Fibroblast of skin of right quadriceps (primary cell): ENCODE measurements around the gene LCE1D.

Experiments
- DNase-seq: peaks from one replicate; pipeline ENCODE4 v3.0.0-alpha.2; 2013

Gene LCE1D

GRCh38 chr1:152796421-152796820 lies at the start of gene LCE1D:
TSS of gene LCE1D (plus strand) at chr1:152796721. CDS start at chr1:152797795, 1,074 bp downstream.
- DNase-seq: no peak

DNA sequence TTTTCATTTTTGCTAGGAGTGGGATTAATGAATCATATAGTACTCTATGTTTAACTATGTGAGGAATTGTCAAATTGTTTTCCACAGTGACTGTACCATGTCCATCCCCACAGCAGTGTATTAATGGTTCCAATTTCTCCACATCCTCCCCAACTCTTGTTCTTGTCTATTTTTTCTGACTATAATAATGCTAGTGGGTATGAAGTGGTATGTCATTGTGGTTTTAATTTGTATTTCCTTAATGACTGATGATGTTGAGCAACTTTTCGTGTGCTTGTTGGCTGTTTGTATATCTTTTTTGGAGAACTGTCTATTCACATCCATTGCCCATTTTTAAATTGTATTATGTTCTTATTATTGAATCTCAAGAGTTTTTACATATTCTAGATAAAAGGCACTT lies 48.7 kb upstream of the LCE1D start:
- DNase-seq: no peak

- peak; percentile 58 for DNase-seq
Measured at GRCh38 chr1:152752225-152752624, 44.3 kb upstream of the LCE1D start.

GRCh38 chr1:152753586-152753985 lies 42.9 kb upstream of the LCE1D start:
- no peak for DNase-seq

DNA sequence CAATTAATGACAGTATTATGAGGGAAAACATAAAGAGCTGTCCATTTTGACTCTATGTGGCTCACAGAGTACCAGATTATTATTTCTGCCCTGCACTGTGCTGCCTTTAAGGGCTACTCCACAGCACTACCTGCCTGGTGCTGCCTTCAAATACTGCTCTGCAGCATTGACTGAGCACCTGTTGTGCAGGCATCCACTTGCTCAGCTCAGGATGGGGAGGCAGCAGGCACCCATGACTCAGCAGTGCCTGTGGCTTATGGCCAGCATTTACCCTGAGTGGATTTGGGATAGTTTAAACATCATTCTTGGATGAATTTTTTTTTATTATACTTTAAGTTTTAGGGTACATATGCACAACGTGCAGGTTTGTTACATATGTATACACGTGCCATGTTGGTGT lies 39.6 kb upstream of the LCE1D start:
- no peak for DNase-seq

GRCh38 chr1:152757747-152758146 lies 38.8 kb upstream of the LCE1D start, which contains the start of gene KPRP:
TSS of gene KPRP (plus strand) at chr1:152758025. CDS start at chr1:152759589, 1,564 bp downstream.
- no peak for DNase-seq

DNA sequence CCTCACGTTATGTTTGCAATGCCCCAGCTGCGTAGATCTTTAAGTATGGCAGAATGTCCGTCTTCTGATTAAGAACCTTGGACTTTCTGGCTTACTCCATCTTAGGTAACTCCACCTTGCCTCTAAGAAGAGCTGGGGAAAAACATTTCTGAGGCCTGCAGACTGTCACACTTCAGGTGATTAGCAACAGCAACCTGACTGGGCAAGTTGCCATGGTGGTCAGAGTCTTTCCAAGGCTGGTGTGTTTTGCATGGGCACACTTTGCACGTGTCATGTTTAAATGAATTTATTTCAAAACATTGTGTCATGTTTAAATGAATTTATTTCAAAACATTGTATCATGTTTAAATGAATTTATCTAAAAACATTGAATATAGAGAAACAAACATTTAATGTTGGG lies 37.9 kb upstream of the LCE1D start:
- no peak for DNase-seq

- DNase-seq: no peak
Measured at GRCh38 chr1:152759453-152760173, 36.9 kb upstream of the LCE1D start.

DNA sequence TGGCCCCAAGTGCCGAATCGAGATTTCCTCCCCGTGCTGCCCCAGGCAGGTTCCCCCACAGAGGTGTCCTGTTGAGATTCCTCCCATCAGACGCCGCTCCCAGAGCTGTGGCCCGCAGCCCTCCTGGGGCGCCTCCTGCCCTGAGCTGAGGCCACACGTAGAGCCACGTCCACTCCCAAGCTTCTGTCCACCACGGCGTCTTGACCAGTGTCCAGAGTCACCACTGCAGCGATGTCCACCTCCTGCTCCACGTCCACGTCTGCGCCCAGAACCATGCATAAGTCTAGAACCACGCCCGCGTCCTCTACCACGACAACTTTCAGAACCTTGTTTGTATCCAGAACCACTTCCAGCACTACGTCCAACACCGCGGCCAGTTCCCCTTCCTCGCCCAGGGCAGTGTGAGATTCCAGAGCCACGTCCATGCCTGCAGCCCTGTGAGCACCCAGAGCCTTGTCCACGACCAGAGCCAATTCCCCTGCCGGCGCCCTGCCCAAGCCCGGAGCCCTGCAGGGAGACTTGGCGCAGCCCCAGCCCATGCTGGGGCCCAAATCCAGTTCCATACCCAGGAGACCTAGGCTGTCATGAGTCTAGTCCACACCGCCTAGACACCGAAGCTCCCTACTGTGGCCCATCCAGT lies 35.9 kb upstream of the LCE1D start:
- DNase-seq: no peak

- DNase-seq: no peak
Measured at GRCh38 chr1:152761609-152762213, 34.8 kb upstream of the LCE1D start.

DNA sequence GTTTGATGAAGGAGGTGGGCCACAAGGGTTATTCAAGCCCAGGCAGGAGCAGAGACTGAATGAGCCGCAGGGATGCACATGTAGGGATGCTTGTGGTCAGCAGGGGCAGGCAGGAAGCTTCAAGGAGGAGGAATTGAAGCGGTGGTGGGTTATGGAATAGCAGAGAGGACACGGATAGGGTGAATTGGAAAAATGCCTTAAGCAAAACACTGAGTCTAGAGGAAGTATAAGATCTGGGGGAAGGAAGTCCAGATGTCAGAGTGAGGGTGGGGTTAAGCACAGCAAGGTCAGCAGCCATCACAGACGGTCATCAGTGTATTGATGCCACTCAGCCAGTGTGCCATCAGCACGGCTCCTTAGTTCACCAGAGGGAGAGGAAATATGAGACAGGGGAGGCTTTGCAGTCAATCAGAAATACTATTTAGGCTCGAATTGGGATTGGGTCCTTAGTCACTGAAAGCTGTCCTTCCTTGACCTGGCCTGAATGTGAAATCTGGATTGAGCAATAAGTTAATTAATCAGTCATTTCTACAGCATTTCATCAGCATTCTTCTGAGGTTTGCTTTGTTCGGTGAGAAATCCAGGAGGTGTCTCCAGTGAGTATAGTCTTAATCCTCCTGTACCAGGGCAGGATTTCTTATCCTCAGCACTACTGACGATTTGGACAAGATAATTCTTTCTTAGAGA lies 27.5 kb upstream of the LCE1D start:
- DNase-seq: no peak

DNA sequence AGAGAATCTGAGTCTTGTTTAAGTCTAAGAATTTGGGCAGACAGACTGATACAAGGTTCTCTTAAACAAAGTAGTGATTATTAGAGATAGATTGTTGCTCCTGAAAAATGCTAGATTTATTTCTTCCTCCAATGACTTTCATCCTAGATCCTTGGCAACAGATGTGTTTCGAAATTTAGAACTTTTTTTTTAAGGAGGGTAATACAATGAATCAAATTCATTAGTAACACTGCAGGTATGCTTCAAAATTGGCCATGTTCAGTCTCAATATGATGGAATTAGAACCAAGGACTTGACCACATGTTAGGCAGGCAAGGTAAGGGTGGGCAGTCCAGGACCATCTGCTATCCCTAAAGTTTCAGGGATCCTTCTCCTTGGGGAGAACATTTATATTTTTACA lies 26.1 kb upstream of the LCE1D start:
- no peak for DNase-seq

GRCh38 chr1:152774875-152775274 lies 21.6 kb upstream of the LCE1D start, which contains the start of gene LCE1F:
TSS of gene LCE1F (plus strand) at chr1:152775140. CDS start at chr1:152776372, 1,232 bp downstream.
- no peak for DNase-seq

DNA sequence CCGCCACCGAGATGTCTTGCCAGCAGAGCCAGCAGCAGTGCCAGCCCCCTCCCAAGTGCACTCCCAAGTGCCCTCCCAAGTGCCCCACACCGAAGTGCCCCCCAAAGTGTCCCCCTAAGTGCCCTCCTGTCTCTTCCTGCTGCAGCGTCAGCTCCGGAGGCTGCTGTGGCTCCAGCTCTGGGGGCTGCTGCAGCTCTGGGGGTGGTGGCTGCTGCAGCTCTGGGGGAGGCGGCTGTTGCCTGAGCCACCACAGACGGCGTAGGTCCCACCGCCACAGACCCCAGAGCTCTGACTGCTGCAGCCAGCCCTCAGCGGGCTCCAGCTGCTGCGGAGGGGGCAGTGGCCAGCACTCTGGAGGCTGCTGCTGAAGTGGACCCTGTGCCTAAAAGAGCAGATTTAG lies 20.2 kb upstream of the LCE1D start:
- no peak for DNase-seq

GRCh38 chr1:152777510-152778137 lies 18.9 kb upstream of the LCE1D start:
- DNase-seq: no peak

GRCh38 chr1:152783095-152783494 lies 13.4 kb upstream of the LCE1D start:
- DNase-seq: no peak

DNA sequence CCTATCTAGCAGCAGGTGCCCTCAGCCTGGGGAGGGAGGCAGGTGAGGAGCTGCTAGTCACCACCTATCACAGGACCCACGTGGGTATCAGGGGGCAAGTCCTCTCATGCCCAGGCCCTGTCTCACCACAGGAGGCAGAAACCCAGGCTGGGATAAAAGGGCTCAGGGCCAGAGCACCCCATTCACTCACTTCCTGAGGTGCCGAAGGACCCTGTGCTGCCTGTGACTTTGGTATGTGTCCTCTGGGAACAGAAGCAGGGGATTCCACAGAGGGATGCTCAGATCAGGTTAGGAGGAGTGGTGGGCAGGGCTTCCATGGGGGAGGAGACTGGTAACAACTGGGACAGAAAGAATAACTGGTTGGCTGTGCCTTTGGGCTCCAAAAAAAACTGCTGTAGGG lies 10.4 kb upstream of the LCE1D start, which contains the start of gene LCE1E:
TSS of gene LCE1E (plus strand) at position 181 of the 400 bp plus-strand sequence. CDS start 1,043 bp downstream, outside the sequence.
- no peak for DNase-seq

- DNase-seq: no peak
Measured at GRCh38 chr1:152795686-152796085, 835 bp upstream of the LCE1D start.

DNA sequence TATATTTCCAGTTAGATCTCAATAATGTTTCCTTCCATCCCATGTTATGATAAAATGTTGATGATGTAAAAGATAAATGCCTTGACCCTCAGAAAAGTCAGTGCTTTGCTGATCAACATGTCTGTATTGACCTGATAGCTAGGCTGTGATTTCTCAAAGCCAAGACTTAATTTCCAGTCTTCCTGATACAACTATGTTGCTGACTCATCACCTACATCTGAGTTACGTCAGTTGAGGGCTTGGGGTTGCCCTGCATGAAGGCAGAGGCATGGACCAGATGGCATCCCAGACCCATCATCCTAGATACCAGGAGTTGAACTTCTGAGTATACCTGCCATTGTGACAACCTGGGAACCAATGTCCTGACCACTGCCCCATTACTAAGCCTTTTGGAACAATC lies 4.8 kb downstream of the LCE1D start:
- DNase-seq: no peak

DNA sequence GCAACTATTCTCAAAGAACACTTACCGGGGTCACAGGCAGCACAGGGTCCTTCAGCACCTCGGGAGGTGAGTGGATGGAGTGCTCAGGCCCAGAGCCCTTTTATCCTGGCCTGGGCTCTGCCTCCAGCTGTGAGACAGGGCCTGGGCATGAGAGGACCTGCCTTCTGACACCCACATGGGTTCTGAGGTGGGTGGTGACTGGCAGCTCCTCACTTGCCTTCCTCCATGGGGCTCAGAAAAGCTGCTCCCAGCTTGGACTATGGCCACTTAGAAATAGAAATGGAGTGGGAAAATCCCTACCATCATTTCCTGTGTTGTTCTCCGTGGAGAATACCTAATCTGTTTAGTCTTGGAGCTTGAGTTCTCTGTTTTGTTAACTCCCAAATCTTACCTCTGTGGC lies 10.1 kb downstream of the LCE1D start, which contains the start of gene LCE1C:
TSS of gene LCE1C (minus strand) at position 76 of the 400 bp plus-strand sequence. CDS start 1,173 bp downstream, outside the sequence.
- DNase-seq: no peak

DNA sequence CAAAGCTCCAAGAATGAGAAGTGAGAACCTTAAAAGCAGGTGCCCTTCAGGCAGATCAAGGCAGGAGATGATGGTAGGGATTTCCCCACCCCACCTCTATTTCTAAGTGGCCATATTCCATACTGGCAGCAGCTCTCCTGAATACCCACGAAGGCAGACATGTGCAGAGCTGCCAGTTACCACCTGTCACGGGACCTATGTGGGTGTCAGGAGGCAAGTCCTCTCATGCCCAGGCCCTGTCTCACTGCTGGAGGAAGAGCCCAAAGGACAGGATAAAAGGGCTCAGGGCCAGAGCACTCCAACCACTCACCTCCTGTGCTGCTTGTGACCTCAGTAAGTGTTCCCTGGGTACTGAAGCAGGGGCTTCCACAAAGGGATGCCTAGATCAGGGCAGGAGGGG lies 14.5 kb downstream of the LCE1D start:
- no peak for DNase-seq

GRCh38 chr1:152811671-152812070 lies 15.2 kb downstream of the LCE1D start, which contains the start of gene LCE1B:
TSS of gene LCE1B (plus strand) at chr1:152811971. CDS start at chr1:152812447, 476 bp downstream.
- DNase-seq: no peak

GRCh38 chr1:152817309-152817708 lies 20.8 kb downstream of the LCE1D start:
- no peak for DNase-seq
